HepG2 (cell line): ENCODE results near the gene PKLR. TPM values are rescaled to one million over a fixed set of nuclear protein-coding genes. Genes with fewer than 3 reads are reported as not detected.

Source experiments
- GPN1 ChIP-seq: sonication (generic); formaldehyde crosslinking; IDR thresholded peaks from 2 replicates; pipeline ENCODE4 v1.5.1; 2020; ENCODE audit warnings: missing genetic modification reagents, borderline replicate concordance
- HCFC1 ChIP-seq: fragments of 150-350 bp; IDR thresholded peaks from 2 replicates; pipeline ENCODE4 v1.6.1; 2014; ENCODE audit warnings: low read depth, low read length
- HNRNPUL1 ChIP-seq: fragments of 200-400 bp; formaldehyde crosslinking; IDR thresholded peaks from 2 replicates; pipeline ENCODE4 v1.6.1; 2017; ENCODE audit warnings: low read depth, mild to moderate bottlenecking, low read length, moderate library complexity
- KDM5B ChIP-seq: sonication (generic); formaldehyde crosslinking; IDR thresholded peaks from 2 replicates; pipeline ENCODE4 v1.4.0; 2020; ENCODE audit warnings: missing genetic modification reagents, mild to moderate bottlenecking, borderline replicate concordance
- MTF2 ChIP-seq: sonication (generic); formaldehyde crosslinking; IDR thresholded peaks from 2 replicates; pipeline ENCODE4 v1.5.0; 2020; ENCODE audit warnings: missing genetic modification reagents, borderline replicate concordance
- NPAS2 ChIP-seq: sonication (generic); formaldehyde crosslinking; IDR thresholded peaks from 2 replicates; pipeline ENCODE4 v1.8.0; 2022; ENCODE audit warnings: mild to moderate bottlenecking, missing genetic modification reagents, borderline replicate concordance
- NR0B2 ChIP-seq: sonication (generic); formaldehyde crosslinking; IDR thresholded peaks from 2 replicates; pipeline ENCODE4 v1.4.0; 2020; ENCODE audit warnings: mild to moderate bottlenecking, missing genetic modification reagents
- NR2F1 ChIP-seq, 2 experiments: fragments of 450-650 bp in 1 of 2; formaldehyde crosslinking in 1 of 2; IDR thresholded peaks; 2 replicates each; pipeline versions ENCODE4 v1.5.0 to v1.6.1; 2016 to 2020; ENCODE audit warnings: mild to moderate bottlenecking in 1 of 2, missing compliant biosample characterization in 1 of 2, missing genetic modification reagents in 1 of 2, moderate library complexity in 1 of 2
- TFDP1 ChIP-seq: IDR thresholded peaks from 2 replicates; pipeline ENCODE4 v1.6.1; 2016; ENCODE audit warnings: missing compliant biosample characterization, missing genetic modification reagents, borderline replicate concordance
- ZBTB34 ChIP-seq: sonication (generic); formaldehyde crosslinking; IDR thresholded peaks from 2 replicates; pipeline ENCODE4 v1.8.0; 2022; ENCODE audit warnings: mild to moderate bottlenecking, missing genetic modification reagents
- ZNF10 ChIP-seq: sonication (generic); formaldehyde crosslinking; IDR thresholded peaks from 2 replicates; pipeline ENCODE4 v1.4.0; 2020; ENCODE audit warnings: mild to moderate bottlenecking, low read depth, missing genetic modification reagents, borderline replicate concordance
- ZNF674 ChIP-seq: sonication (generic); formaldehyde crosslinking; IDR thresholded peaks from 2 replicates; pipeline ENCODE4 v1.5.0; 2020; ENCODE audit warnings: low read depth, mild to moderate bottlenecking, missing genetic modification reagents
- ZNF768 ChIP-seq: sonication (generic); formaldehyde crosslinking; IDR thresholded peaks from 2 replicates; pipeline ENCODE4 v1.4.0; 2020; ENCODE audit warnings: missing genetic modification reagents
- ZSCAN29 ChIP-seq: sonication (generic); formaldehyde crosslinking; conservative IDR thresholded peaks from 2 replicates; pipeline ENCODE4 v1.4.0; 2020; ENCODE audit warnings: mild to moderate bottlenecking, missing genetic modification reagents
- polyA plus RNA-seq, 8 experiments: library from polyadenylated mRNA; depleted of rRNA in 3 of 8; stranded (reverse) in 7 of 8; unstranded in 1 of 8; fragments of >200 nt; fragmentation: Illumina TruSeq in 4 of 8; extraction: Trizol in 4 of 8; gene quantifications; 2 replicates each; pipeline versions ENCODE4 v1.2.1 to v1.2.3, GENCODE V29; 2011 to 2016; ENCODE audit warnings: low read depth in 4 of 8, missing spikeins in 1 of 8, mixed read lengths in 1 of 8; ENCODE audit not compliant: insufficient read depth in 1 of 8
- total RNA-seq, 5 experiments: library from RNA; depleted of rRNA; stranded (reverse); fragments of >200 nt; fragmentation: Illumina TruSeq; extraction: Trizol; gene quantifications; 2 replicates each; pipeline ENCODE4 v1.2.3, GENCODE V29; 2016; ENCODE audit warnings: low read depth in 1 of 5
- TF ChIP-seq, protein P1 (sequence below): sonication (generic); formaldehyde crosslinking; IDR thresholded peaks from 2 replicates; pipeline ENCODE4 v1.4.0; 2020; ENCODE audit warnings: missing genetic modification reagents, mild to moderate bottlenecking, borderline replicate concordance
- TF ChIP-seq, protein P2 (sequence below): sonication (generic); formaldehyde crosslinking; IDR thresholded peaks from 2 replicates; pipeline ENCODE4 v1.8.1; 2022; ENCODE audit warnings: mild to moderate bottlenecking, missing genetic modification reagents
- TF ChIP-seq, protein P3 (sequence below): sonication (generic); formaldehyde crosslinking; conservative IDR thresholded peaks from 2 replicates; pipeline ENCODE4 v1.4.0; 2020; ENCODE audit warnings: missing genetic modification reagents
- TF ChIP-seq, protein P4 (sequence below): sonication (generic); formaldehyde crosslinking; IDR thresholded peaks from 2 replicates; pipeline ENCODE4 v1.4.0; 2020; ENCODE audit warnings: missing genetic modification reagents

Gene PKLR
- total and polyA plus RNA-seq, 2 of the 13 experiments (the other 11 are each of a cell fraction or from before 2014, with no cell fraction given), result 10.3 to 29.3 TPM

GRCh38 chr1:155261852-155262673 is 39.2 kb downstream of the PKLR start, which contains the start of gene SCAMP3 (continued):
- TF ChIP-seq, protein P1, sequence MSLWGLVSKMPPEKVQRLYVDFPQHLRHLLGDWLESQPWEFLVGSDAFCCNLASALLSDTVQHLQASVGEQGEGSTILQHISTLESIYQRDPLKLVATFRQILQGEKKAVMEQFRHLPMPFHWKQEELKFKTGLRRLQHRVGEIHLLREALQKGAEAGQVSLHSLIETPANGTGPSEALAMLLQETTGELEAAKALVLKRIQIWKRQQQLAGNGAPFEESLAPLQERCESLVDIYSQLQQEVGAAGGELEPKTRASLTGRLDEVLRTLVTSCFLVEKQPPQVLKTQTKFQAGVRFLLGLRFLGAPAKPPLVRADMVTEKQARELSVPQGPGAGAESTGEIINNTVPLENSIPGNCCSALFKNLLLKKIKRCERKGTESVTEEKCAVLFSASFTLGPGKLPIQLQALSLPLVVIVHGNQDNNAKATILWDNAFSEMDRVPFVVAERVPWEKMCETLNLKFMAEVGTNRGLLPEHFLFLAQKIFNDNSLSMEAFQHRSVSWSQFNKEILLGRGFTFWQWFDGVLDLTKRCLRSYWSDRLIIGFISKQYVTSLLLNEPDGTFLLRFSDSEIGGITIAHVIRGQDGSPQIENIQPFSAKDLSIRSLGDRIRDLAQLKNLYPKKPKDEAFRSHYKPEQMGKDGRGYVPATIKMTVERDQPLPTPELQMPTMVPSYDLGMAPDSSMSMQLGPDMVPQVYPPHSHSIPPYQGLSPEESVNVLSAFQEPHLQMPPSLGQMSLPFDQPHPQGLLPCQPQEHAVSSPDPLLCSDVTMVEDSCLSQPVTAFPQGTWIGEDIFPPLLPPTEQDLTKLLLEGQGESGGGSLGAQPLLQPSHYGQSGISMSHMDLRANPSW (CRISPR knock-in tag), result no peak
- TF ChIP-seq GPN1 (CRISPR knock-in tag), result no peak; the same call in 1 of the 2 replicates
- TF ChIP-seq, protein P2, sequence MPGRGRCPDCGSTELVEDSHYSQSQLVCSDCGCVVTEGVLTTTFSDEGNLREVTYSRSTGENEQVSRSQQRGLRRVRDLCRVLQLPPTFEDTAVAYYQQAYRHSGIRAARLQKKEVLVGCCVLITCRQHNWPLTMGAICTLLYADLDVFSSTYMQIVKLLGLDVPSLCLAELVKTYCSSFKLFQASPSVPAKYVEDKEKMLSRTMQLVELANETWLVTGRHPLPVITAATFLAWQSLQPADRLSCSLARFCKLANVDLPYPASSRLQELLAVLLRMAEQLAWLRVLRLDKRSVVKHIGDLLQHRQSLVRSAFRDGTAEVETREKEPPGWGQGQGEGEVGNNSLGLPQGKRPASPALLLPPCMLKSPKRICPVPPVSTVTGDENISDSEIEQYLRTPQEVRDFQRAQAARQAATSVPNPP (CRISPR knock-in tag), result peak; percentile 72
- TF ChIP-seq NR0B2, result peak; percentile 94; the same call in 1 of the 2 replicates
- TF ChIP-seq ZNF674 (CRISPR knock-in tag), result no peak
- TF ChIP-seq NR2F1 (CRISPR knock-in tag; IDR thresholded peaks at IDR 0.05), result no peak
- TF ChIP-seq MTF2 (CRISPR knock-in tag), result no peak
- TF ChIP-seq ZBTB34 (CRISPR knock-in tag), result no peak
- TF ChIP-seq TFDP1 (CRISPR knock-in tag), result peak; percentile 57; the same call in 1 of the 2 replicates
- TF ChIP-seq ZSCAN29 (CRISPR knock-in tag), result peak; percentile 67; the same call in 1 of the 2 replicates
- no peak for TF ChIP-seq HNRNPUL1
- TF ChIP-seq ZNF768 (CRISPR knock-in tag), result peak; percentile 79
- no peak for TF ChIP-seq NPAS2 (CRISPR knock-in tag)
- TF ChIP-seq KDM5B, result peak; percentile 92
- peak; percentile 93 for TF ChIP-seq HCFC1
- TF ChIP-seq, protein P3, sequence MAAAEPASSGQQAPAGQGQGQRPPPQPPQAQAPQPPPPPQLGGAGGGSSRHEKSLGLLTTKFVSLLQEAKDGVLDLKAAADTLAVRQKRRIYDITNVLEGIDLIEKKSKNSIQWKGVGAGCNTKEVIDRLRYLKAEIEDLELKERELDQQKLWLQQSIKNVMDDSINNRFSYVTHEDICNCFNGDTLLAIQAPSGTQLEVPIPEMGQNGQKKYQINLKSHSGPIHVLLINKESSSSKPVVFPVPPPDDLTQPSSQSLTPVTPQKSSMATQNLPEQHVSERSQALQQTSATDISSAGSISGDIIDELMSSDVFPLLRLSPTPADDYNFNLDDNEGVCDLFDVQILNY (CRISPR knock-in tag), result peak; percentile 72; the same call in 1 of the 2 replicates
- TF ChIP-seq, protein P4, sequence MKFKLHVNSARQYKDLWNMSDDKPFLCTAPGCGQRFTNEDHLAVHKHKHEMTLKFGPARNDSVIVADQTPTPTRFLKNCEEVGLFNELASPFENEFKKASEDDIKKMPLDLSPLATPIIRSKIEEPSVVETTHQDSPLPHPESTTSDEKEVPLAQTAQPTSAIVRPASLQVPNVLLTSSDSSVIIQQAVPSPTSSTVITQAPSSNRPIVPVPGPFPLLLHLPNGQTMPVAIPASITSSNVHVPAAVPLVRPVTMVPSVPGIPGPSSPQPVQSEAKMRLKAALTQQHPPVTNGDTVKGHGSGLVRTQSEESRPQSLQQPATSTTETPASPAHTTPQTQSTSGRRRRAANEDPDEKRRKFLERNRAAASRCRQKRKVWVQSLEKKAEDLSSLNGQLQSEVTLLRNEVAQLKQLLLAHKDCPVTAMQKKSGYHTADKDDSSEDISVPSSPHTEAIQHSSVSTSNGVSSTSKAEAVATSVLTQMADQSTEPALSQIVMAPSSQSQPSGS (CRISPR knock-in tag), result peak; percentile 61; the same call in 1 of the 2 replicates
- no peak for TF ChIP-seq ZNF10 (CRISPR knock-in tag)
